Transverse colon (tissue), 4 donors: Measurements from ENCODE around the gene TSPAN9.

ENCODE experiments used
- CTCF ChIP-seq, 5 experiments: fragments of 200-600 bp in 3 of 5; fragments of 450-650 bp in 2 of 5; sonication (generic) in 3 of 5; IDR thresholded peaks; 1 replicate in 2 of 5; 2 replicates in 3 of 5; pipeline ENCODE4 v1.5.1; 2016 to 2017; ENCODE audit warnings: antibody characterized with exemption in 5 of 5, inconsistent platforms in 3 of 5, mild to moderate bottlenecking in 2 of 5, moderate library complexity in 1 of 5
- POLR2AphosphoS5 ChIP-seq, 3 donors: sonication (generic); formaldehyde crosslinking; IDR thresholded peaks; one replicate each; pipeline ENCODE4 v1.6.1; 2016; ENCODE audit warnings: antibody characterized with exemption in 3 of 3

- TF ChIP-seq CTCF (IDR thresholded peaks at IDR 0.05) (no peak), POLR2AphosphoS5 (IDR thresholded peaks at IDR 0.05) (no peak)
Measured at GRCh38 chr12:3213188-3213587, 136.0 kb downstream of the TSPAN9 start.
